C4-2B (cell line): ENCODE results near the gene PTPRF.

ENCODE experiments used
- CTCF ChIP-seq: fragments of 450-650 bp; conservative IDR thresholded peaks from 2 replicates; pipeline ENCODE4 v1.5.1; 2017; ENCODE audit warnings: mild to moderate bottlenecking
- ZFX ChIP-seq: fragments of 450-650 bp; IDR thresholded peaks from 2 replicates; pipeline ENCODE4 v1.6.1; 2017

GRCh38 chr1:43545339-43545694, 14.6 kb downstream of the PTPRF start:
- TF ChIP-seq CTCF (no peak), ZFX (no peak)
